CD4-positive, CD25-positive, alpha-beta regulatory T cell (primary cell): ENCODE results near the gene MAGI1. TPM values are rescaled to one million over a fixed set of nuclear protein-coding genes. Genes with fewer than 3 reads are reported as not detected.

Source experiments
- ATAC-seq, 2 donors: fragments of 150-1000 bp; cut with Tn5 transposase; one replicate each; pipeline ENCODE4 v1.10.0; 2021; ENCODE audit warnings: low read depth in 2 of 2, moderate number of reproducible peaks in 2 of 2, moderate library complexity in 1 of 2
- DNase-seq, 3 donors: peaks; one replicate each; pipeline versions ENCODE4 v3.0.0 to v3.0.0-alpha.2; 2012 to 2022; ENCODE audit warnings: mixed read lengths in 1 of 3
- H3K27ac ChIP-seq: one replicate; pipeline ENCODE4 v1.7.0; 2013; ENCODE audit warnings: mild to moderate bottlenecking, low read length; ENCODE audit not compliant: insufficient read depth, poor library complexity, severe bottlenecking
- H3K27me3 ChIP-seq: one replicate; pipeline ENCODE4 v1.7.0; 2013; ENCODE audit warnings: low read length; ENCODE audit not compliant: control insufficient read depth, insufficient read depth
- H3K36me3 ChIP-seq: one replicate; pipeline ENCODE4 v1.7.0; 2013; ENCODE audit warnings: mild to moderate bottlenecking, low read length, moderate library complexity; ENCODE audit not compliant: control insufficient read depth, insufficient read depth
- H3K4me1 ChIP-seq: 2 replicates; pipeline ENCODE4 v1.7.0; 2013; ENCODE audit warnings: mild to moderate bottlenecking, low read length; ENCODE audit not compliant: insufficient read depth, control insufficient read depth, poor library complexity, severe bottlenecking
- H3K4me3 ChIP-seq: one replicate; pipeline ENCODE4 v1.7.0; 2013; ENCODE audit warnings: low read depth, mild to moderate bottlenecking, low read length, moderate library complexity
- H3K9me3 ChIP-seq, 2 experiments: 1 replicate in 1 of 2; 2 replicates in 1 of 2; pipeline ENCODE4 v1.7.0; 2013; ENCODE audit warnings: low read length in 2 of 2, mild to moderate bottlenecking in 1 of 2, moderate library complexity in 1 of 2; ENCODE audit not compliant: control insufficient read depth in 2 of 2
- H3K27ac Mint-ChIP-seq, 3 donors: one replicate each; pipeline ENCODE4 v1.8.0; 2020 to 2022; ENCODE audit warnings: mild to moderate bottlenecking in 3 of 3, mixed read lengths in 3 of 3, moderate library complexity in 2 of 3
- H3K27me3 Mint-ChIP-seq: one replicate; pipeline ENCODE4 v1.8.0; 2022; ENCODE audit warnings: mild to moderate bottlenecking, mixed read lengths
- H3K36me3 Mint-ChIP-seq: one replicate; pipeline ENCODE4 v1.8.0; 2020; ENCODE audit warnings: mixed read lengths
- H3K4me1 Mint-ChIP-seq, 4 donors: one replicate each; pipeline ENCODE4 v1.8.0; 2020 to 2022; ENCODE audit warnings: mixed read lengths in 4 of 4, mild to moderate bottlenecking in 1 of 4
- H3K4me3 Mint-ChIP-seq, 4 donors: one replicate each; pipeline ENCODE4 v1.8.0; 2020 to 2022; ENCODE audit warnings: mild to moderate bottlenecking in 4 of 4, mixed read lengths in 4 of 4, moderate library complexity in 3 of 4
- H3K9me3 Mint-ChIP-seq, 7 donors: one replicate each; pipeline ENCODE4 v1.8.0; 2020 to 2022; ENCODE audit warnings: mixed read lengths in 7 of 7, mild to moderate bottlenecking in 3 of 7, moderate library complexity in 2 of 7
- polyA plus RNA-seq, 4 donors: library from polyadenylated mRNA; unstranded; fragments of 300-500 nt; fragmentation: Illumina TruSeq; gene quantifications; one replicate each; pipeline ENCODE4 v1.2.3, GENCODE V29; 2021
- total RNA-seq: library from RNA; stranded (reverse); gene quantifications from one replicate; pipeline ENCODE4 v1.2.3, GENCODE V29; 2022

The MAGI1 gene
- total and polyA plus RNA-seq, 5 donors from 2014 or later = 0.10 to 0.44 (median 0.19) TPM; not detected in 1

- ATAC-seq (no peak), DNase-seq (peak in 1 of 3 donors; percentile 19)
- Histone ChIP-seq H3K36me3 (no peaks in the 10 kb centered on the region), H3K4me3 (no peak overlapping the region), H3K9me3 (no peaks in the 10 kb centered on the region), H3K27ac (no peak overlapping the region), H3K27me3 (no peaks in the 10 kb centered on the region), H3K4me1 (no peaks in the 10 kb centered on the region)
- no peak overlapping the region for H3K4me3 Mint-ChIP-seq
- no peak overlapping the region for H3K27ac Mint-ChIP-seq
- H3K4me1 Mint-ChIP-seq = no peaks in the 10 kb centered on the region
- H3K27me3 Mint-ChIP-seq = no peaks in the 10 kb centered on the region
- H3K9me3 Mint-ChIP-seq = peaks cover 0 to 10% (median 4%) of the 10 kb centered on the region in 7 donors
- H3K36me3 Mint-ChIP-seq = no peaks in the 10 kb centered on the region
Observed at GRCh38 chr3:65342084-65342683, 696.5 kb downstream of the MAGI1 start.

GRCh38 chr3:65339192-65339740, 699.5 kb downstream of the MAGI1 start:
- H3K27ac ChIP-seq = no peak overlapping the region
- no peaks in the 10 kb centered on the region for H3K9me3 ChIP-seq
- Mint-ChIP-seq H3K36me3 (no peaks in the 10 kb centered on the region), H3K27ac (peak overlapping the region in 1 of 3 donors; percentile 43), H3K27me3 (no peaks in the 10 kb centered on the region), H3K9me3 (peaks cover 0 to 15% (median 5%) of the 10 kb centered on the region in 7 donors), H3K4me3 (no peak overlapping the region), H3K4me1 (no peaks in the 10 kb centered on the region)
- ATAC-seq (no peak), DNase-seq (no peak)
- H3K4me1 ChIP-seq = no peaks in the 10 kb centered on the region
- no peaks in the 10 kb centered on the region for H3K27me3 ChIP-seq
- H3K36me3 ChIP-seq = no peaks in the 10 kb centered on the region
- no peak overlapping the region for H3K4me3 ChIP-seq

- Histone ChIP-seq H3K9me3 (no peaks in the 10 kb centered on the region), H3K4me1 (no peaks in the 10 kb centered on the region), H3K36me3 (no peaks in the 10 kb centered on the region), H3K27ac (no peak overlapping the region), H3K27me3 (no peaks in the 10 kb centered on the region), H3K4me3 (no peak overlapping the region)
- no peak for DNase-seq
- H3K27ac Mint-ChIP-seq = no peak overlapping the region
- H3K4me1 Mint-ChIP-seq = no peaks in the 10 kb centered on the region
- no peaks in the 10 kb centered on the region for H3K36me3 Mint-ChIP-seq
- no peaks in the 10 kb centered on the region for H3K27me3 Mint-ChIP-seq
- H3K9me3 Mint-ChIP-seq = peaks cover 0 to 15% (median 6%) of the 10 kb centered on the region in 7 donors
- H3K4me3 Mint-ChIP-seq = no peak overlapping the region
- ATAC-seq = no peak
Observed at GRCh38 chr3:65338571-65338970, 700.1 kb downstream of the MAGI1 start.

GRCh38 chr3:65335587-65335986, 703.1 kb downstream of the MAGI1 start:
- Histone ChIP-seq H3K4me3 (no peak overlapping the region), H3K27ac (no peak overlapping the region), H3K36me3 (no peaks in the 10 kb centered on the region), H3K9me3 (no peaks in the 10 kb centered on the region), H3K27me3 (no peaks in the 10 kb centered on the region), H3K4me1 (no peaks in the 10 kb centered on the region)
- no peak overlapping the region for H3K27ac Mint-ChIP-seq
- no peaks in the 10 kb centered on the region for H3K36me3 Mint-ChIP-seq
- DNase-seq = no peak
- no peaks in the 10 kb centered on the region for H3K27me3 Mint-ChIP-seq
- H3K9me3 Mint-ChIP-seq = peaks cover 0 to 10% (median 5%) of the 10 kb centered on the region in 7 donors
- no peaks in the 10 kb centered on the region for H3K4me1 Mint-ChIP-seq
- H3K4me3 Mint-ChIP-seq = no peak overlapping the region
- ATAC-seq = no peak

GRCh38 chr3:65334045-65334665, 704.6 kb downstream of the MAGI1 start:
- Histone ChIP-seq H3K36me3 (no peaks in the 10 kb centered on the region), H3K4me1 (no peaks in the 10 kb centered on the region), H3K27me3 (no peaks in the 10 kb centered on the region), H3K9me3 (no peaks in the 10 kb centered on the region), H3K27ac (no peak overlapping the region), H3K4me3 (no peak overlapping the region)
- no peak overlapping the region for H3K4me3 Mint-ChIP-seq
- DNase-seq (no peak), ATAC-seq (no peak)
- peaks cover 0 to 8% (median 3%) of the 10 kb centered on the region in 7 donors for H3K9me3 Mint-ChIP-seq
- no peak overlapping the region for H3K27ac Mint-ChIP-seq
- no peaks in the 10 kb centered on the region for H3K27me3 Mint-ChIP-seq
- no peaks in the 10 kb centered on the region for H3K4me1 Mint-ChIP-seq
- no peaks in the 10 kb centered on the region for H3K36me3 Mint-ChIP-seq

GRCh38 chr3:65331730-65332129, 707.0 kb downstream of the MAGI1 start:
- no peak for DNase-seq
- no peaks in the 10 kb centered on the region for H3K36me3 Mint-ChIP-seq
- H3K36me3 ChIP-seq = no peaks in the 10 kb centered on the region
- H3K27me3 Mint-ChIP-seq = no peaks in the 10 kb centered on the region
- H3K27ac Mint-ChIP-seq = no peak overlapping the region
- no peak overlapping the region for H3K27ac ChIP-seq
- no peak overlapping the region for H3K4me3 Mint-ChIP-seq
- no peaks in the 10 kb centered on the region for H3K4me1 Mint-ChIP-seq
- H3K27me3 ChIP-seq = no peaks in the 10 kb centered on the region
- ATAC-seq = no peak
- H3K9me3 ChIP-seq = no peaks in the 10 kb centered on the region
- no peaks in the 10 kb centered on the region for H3K4me1 ChIP-seq
- peaks cover 0 to 6% (median 3%) of the 10 kb centered on the region in 7 donors for H3K9me3 Mint-ChIP-seq
- H3K4me3 ChIP-seq = no peak overlapping the region

GRCh38 chr3:65330072-65330471, 708.6 kb downstream of the MAGI1 start:
- H3K27ac Mint-ChIP-seq = no peak overlapping the region
- H3K36me3 Mint-ChIP-seq = no peaks in the 10 kb centered on the region
- ATAC-seq = no peak

GRCh38 chr3:65328148-65328547, 710.6 kb downstream of the MAGI1 start:
- no peak overlapping the region for H3K4me3 Mint-ChIP-seq
- no peak for ATAC-seq

More at GRCh38 chr3:65330072-65330471, 708.6 kb downstream of the MAGI1 start:
- Histone ChIP-seq H3K27me3 (no peaks in the 10 kb centered on the region), H3K4me3 (no peak overlapping the region), H3K9me3 (no peaks in the 10 kb centered on the region), H3K36me3 (no peaks in the 10 kb centered on the region), H3K27ac (no peak overlapping the region), H3K4me1 (no peaks in the 10 kb centered on the region)
- H3K4me1 Mint-ChIP-seq = no peaks in the 10 kb centered on the region
- no peak overlapping the region for H3K4me3 Mint-ChIP-seq
- no peak for DNase-seq
- H3K27me3 Mint-ChIP-seq = no peaks in the 10 kb centered on the region
- H3K9me3 Mint-ChIP-seq = peaks cover 0 to 9% (median 4%) of the 10 kb centered on the region in 7 donors

More at GRCh38 chr3:65328148-65328547, 710.6 kb downstream of the MAGI1 start:
- no peaks in the 10 kb centered on the region for H3K27me3 Mint-ChIP-seq
- H3K27ac ChIP-seq = no peak overlapping the region
- H3K9me3 Mint-ChIP-seq = peaks cover 0 to 8% (median 4%) of the 10 kb centered on the region in 7 donors
- H3K4me1 ChIP-seq = no peaks in the 10 kb centered on the region
- H3K36me3 ChIP-seq = no peaks in the 10 kb centered on the region
- H3K27ac Mint-ChIP-seq = no peak overlapping the region
- DNase-seq = no peak
- no peaks in the 10 kb centered on the region for H3K4me1 Mint-ChIP-seq
- no peaks in the 10 kb centered on the region for H3K9me3 ChIP-seq
- no peak overlapping the region for H3K4me3 ChIP-seq
- H3K27me3 ChIP-seq = no peaks in the 10 kb centered on the region
- H3K36me3 Mint-ChIP-seq = no peaks in the 10 kb centered on the region
